HG03457 (cell line): ENCODE data around the gene AHNAK2.

Source experiments
- ATAC-seq: cut with Tn5 transposase; IDR thresholded peaks from one replicate; pipeline ENCODE4 v1.9.1; 2021; ENCODE audit warnings: moderate number of reproducible peaks; ENCODE audit not compliant: unreplicated experiment

AHNAK2 gene

DNA sequence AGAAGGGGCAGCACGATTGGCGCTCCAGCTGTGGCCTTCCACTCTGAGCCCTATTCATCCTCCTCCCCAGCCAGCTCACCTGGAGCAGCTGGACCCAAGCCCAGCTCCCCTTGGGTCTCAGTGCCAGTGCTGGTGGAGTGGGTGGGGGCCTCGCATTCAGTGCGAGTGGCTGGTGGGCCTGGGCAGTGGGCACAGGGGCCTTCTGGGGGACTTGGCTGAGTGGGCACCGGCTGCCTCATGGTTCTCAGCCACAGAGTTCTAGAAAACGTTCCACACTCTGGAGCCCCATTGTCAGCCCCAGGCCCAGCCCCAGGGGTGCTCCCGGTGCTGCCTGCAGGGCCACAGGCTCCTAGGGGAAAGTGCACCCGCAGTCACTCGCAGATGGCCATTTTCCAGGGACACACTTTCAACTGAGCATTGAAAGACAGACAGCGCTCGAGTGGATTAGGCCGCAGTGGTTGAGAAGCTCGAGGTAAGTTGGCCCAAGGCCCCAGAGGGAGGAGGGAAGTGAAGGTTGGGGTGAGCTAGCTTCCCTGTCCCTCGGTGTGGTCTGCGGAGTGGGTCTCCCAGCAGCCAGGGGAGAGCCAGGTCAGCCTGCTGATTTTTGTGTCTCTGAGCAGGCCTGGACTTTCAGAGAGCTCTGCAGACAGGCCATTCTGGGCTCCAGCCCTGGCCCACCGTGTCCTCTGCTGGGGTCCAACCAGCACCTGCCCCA lies 11.2 kb upstream of the AHNAK2 start:
- ATAC-seq, result no peak

GRCh38 chr14:104986487-104987164 lies 8.5 kb upstream of the AHNAK2 start:
- ATAC-seq, result no peak

GRCh38 chr14:104985675-104986486 lies 7.7 kb upstream of the AHNAK2 start, which contains the start of gene CLBA1:
CLBA1 (plus strand) TSS chr14:104985788; CDS start chr14:104986432, 644 bp downstream.
- ATAC-seq, result peak; percentile 66

DNA sequence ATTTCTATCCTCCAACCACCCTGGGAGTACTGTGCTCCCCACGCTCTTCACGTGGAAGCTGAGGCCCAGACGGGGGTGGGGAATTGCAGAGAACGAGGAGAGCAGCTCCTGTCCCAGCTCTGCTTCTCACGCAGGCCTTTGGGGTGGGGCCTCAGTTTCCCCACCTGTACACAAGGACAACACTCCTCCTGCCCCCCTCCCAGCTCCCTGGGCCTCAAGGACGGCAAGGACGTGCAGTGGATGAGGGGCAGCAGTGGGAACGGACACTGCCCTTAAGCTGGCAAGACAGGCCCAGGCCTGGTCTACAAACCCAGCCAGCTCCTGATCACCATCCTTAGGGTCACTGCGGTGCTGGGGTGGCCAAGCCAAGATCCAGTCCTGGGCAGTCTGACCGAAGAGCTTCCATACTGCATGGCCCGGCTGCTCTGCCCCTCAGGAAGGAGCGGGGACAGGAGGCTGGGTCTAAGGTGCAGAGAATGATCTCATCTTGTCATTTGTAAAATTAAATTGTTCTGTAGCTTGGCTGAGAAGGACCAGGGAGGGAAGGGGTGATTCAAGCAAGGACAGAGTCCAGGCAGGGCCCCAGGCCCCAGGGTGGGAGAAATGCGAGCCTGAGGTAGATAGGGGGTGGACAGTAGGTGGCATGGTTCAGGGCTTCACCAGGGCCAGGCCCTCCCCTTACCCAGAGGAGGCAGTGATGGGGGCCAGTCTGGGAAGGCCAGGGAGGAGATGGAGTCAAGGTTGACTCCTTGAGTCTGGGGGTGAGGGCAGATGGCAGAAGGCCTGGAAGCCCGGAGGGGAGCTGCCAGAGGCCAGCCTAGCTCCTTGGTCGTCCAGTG lies 6.1 kb upstream of the AHNAK2 start:
- no peak for ATAC-seq

GRCh38 chr14:104983231-104983721 lies 5.1 kb upstream of the AHNAK2 start:
- ATAC-seq, result no peak

- ATAC-seq, result no peak
Measured at GRCh38 chr14:104982548-104983230, 4.5 kb upstream of the AHNAK2 start.

- no peak for ATAC-seq
Measured at GRCh38 chr14:104981699-104982541, 3.7 kb upstream of the AHNAK2 start.

DNA sequence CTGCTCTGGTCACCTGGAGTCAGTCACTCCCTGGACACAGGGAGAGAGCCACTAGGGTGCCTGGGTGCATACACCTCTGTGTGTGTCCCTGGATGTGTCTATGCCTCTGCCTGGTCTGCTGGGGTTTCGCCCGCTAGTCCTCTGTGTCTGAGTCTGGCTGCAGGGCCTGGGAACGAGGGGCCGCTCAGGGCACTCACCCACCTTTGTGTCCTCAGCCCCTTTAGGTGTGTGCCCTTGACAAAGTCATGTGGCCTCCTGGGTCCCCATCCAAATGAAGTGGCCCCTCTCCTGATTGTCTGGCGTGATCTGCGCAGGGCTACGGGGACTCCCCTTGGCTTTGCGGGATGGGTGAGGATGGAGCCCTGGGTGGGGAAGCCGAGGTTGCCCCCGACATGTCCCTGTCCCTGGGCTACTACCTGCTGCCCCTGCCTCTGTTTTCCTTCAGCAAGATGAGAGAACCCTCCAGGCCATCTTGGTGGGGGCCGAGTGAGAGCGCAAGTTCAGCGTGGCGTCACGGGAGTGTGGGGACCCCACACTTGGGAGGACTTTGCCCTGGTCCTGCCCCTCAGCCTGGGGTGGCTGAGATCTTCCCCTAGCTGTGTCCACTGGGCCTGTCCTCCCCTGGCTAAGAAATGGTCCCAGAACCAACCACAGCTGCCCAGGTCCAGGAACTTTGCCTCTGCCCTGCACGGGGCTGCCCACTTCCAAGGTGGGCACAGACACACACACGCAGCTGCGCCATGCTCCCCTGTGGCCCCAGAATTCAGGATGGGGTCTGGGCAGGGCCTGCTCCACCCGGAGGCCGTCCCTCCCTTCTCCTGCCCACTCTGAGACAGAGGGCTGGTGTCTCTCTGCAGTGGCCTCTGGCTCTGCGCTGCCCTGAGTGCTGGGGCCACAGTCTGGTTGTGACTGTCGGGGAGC lies 2.7 kb upstream of the AHNAK2 start:
- no peak for ATAC-seq

GRCh38 chr14:104979758-104980610 lies 1.8 kb upstream of the AHNAK2 start:
- ATAC-seq, result no peak

GRCh38 chr14:104978746-104979691 lies 845 bp upstream of the AHNAK2 start:
- no peak for ATAC-seq

DNA sequence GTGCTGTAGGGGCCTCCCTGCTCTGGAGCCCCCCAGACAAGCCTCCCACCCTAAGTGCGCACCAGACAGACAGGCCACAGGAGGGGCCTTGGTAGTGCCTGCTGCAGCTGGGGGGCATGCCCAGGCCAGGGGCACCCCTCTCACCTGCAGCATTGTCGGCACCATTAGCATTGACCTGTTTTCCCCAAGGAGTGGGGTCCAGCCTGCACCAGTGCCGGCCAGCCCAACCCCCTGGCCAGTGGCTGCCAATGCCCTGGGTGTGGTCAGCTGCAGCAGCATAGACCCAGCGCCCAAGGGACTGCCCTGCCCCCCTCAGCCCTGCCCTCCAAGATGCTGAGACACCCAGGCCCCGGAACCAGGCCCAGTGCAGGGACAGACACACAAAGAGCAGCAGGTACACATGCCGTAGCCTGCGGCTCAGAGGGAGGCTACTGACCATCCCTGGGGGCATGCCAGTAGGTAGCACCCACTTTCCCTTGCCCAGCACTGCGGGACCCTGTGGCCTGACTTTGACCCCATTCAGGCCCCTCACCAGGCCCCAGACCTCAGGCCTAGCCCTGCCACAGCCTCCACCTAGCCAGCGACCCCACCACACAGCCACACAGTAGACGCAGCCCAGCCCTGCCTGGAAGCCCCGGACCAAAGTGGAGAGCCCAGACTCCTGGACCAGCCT lies 1.0 kb downstream of the AHNAK2 start:
- ATAC-seq, result no peak

DNA sequence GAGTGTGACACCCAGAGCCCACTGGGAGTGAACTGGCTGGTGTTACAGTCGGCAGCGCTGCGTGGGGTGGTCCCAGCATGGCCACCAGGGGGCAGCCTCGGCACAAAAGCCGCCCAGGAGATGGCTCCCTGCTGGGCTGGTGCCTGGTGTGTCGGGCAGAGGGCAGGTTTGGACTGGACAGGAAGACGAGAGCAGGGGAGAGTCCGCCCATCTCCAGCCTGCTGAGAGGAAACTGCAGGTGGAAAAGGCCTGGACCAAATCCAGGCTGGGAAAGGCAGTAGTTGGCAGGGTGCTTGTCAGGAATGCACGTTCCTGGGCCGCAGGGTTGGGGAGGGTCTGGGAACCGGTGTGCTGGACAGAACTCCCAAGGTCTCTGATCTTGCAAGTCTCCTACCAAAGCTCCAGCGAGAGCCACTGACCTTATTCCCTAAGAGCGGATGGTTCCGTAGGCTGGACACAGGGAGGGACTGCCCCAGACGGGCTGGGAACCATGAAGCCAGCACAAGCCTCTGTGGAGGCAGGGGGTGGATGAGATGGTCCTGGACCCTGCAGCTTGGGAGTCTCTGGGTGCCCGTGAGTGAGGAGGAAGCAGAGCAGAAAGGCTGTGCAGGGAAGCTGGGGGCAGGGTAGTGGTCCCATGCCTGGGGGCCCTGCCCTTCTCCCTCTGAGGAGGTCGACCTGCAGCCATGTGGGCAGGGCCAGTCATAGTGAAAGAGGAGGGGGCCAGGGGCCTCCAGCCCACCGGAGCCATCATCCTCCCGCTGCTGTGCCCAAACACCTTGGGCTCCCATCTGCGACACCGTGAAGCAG lies 1.8 kb downstream of the AHNAK2 start:
- ATAC-seq, result no peak

DNA sequence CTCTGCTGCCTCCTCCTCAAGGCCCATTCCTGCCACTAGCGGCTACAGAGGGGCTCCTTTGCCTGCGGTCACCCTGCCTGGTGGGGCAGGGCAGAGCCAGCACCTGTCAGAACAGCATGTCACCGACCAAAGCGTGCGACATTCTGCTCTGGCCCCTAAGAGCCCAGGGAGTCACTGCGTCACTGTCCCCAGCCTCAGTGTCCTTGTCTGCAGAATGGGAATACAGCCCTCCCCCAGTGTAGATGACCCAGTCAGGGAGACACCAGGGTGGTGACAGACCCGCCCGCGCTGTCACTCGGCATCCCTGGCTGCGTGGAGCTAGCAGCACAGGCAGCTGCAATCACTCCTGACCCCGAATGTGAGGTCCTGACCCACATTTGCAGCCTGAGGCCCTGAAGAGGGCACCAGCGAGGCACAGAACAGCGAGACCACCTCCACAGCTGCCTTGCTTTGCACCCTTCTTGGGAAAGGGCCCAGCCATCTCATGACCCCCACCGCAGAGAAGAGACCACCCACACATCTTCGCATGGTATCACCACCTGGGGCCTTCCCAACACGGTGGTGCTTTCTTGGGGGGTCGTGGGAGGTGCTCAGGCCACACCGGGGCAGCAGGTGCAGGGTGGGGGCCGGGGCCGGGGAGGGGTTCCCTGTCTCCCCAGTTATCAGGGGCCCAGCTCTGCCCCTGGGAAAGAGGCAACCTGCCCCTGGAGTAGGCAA lies 2.5 kb downstream of the AHNAK2 start:
- no peak for ATAC-seq
